Gastroesophageal sphincter (tissue), 3 donors: Measurements from ENCODE around the gene PCSK4.
"Not testable (repeated sequence)": the region's sequence is repeated elsewhere in the genome, so short reads cannot be mapped to it uniquely, and the experiment has no call there.

Experiments
- POLR2AphosphoS5 ChIP-seq: sonication (generic); formaldehyde crosslinking; IDR thresholded peaks from one replicate; pipeline ENCODE4 v1.6.1; 2017; ENCODE audit warnings: antibody characterized with exemption
- TF ChIP-seq, protein P1 (sequence below), 4 experiments: fragments of 200-600 bp in 2 of 4; fragments of 450-650 bp in 2 of 4; sonication (generic) in 1 of 4; IDR thresholded peaks; one replicate each; pipeline ENCODE4 v1.5.1; 2017 to 2019; ENCODE audit warnings: antibody characterized with exemption in 4 of 4, mild to moderate bottlenecking in 2 of 4, moderate library complexity in 2 of 4

DNA sequence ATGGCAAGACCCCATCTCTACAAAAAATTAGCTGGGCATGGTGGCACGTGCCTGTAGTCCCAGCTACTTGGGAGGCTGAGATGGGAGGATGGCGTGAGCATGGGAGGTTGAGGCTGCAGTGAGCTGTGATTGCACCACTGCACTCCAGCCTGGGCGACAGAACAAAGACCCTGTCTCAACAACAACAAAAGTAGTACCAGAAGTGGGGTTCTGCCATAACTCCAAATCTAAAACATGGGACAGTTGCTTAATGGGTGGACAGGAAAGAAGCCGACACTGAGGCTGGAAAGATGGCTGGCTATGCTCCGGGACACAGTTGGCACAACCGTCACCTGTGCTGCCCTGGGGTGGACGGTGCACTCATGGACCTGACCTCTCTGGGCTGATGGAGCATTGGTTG lies 45.5 kb upstream of the PCSK4 start:
- TF ChIP-seq, protein P1, sequence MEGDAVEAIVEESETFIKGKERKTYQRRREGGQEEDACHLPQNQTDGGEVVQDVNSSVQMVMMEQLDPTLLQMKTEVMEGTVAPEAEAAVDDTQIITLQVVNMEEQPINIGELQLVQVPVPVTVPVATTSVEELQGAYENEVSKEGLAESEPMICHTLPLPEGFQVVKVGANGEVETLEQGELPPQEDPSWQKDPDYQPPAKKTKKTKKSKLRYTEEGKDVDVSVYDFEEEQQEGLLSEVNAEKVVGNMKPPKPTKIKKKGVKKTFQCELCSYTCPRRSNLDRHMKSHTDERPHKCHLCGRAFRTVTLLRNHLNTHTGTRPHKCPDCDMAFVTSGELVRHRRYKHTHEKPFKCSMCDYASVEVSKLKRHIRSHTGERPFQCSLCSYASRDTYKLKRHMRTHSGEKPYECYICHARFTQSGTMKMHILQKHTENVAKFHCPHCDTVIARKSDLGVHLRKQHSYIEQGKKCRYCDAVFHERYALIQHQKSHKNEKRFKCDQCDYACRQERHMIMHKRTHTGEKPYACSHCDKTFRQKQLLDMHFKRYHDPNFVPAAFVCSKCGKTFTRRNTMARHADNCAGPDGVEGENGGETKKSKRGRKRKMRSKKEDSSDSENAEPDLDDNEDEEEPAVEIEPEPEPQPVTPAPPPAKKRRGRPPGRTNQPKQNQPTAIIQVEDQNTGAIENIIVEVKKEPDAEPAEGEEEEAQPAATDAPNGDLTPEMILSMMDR (IDR thresholded peaks at IDR 0.05): not testable (repeated sequence)
- not testable (repeated sequence) for TF ChIP-seq POLR2AphosphoS5
